ENCODE data around the gene MYO9A.

Gene MYO9A

DNA sequence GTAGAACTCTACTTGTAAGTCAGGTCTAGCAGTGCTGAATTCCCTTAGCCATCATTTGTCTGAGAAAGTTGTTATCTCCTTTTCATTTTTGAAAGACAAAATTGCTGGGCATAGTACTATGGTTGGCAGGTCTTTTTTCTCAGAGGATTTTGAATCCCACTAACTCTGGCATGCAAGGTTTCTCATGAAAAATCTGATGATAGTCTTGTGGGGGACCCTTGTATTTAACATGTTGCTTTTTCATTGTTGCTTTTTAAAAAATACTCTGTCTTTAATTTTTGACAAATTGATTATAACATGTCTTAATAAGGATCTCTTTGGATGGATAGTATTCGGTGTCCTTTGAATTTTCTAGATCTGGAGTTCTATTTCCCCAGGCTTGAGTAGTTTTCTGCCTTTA is 186.7 kb downstream of the MYO9A start:
- DNase-seq (ENCODE audit: low read depth) = no peak
- no peak overlapping the region for H3K4me3 ChIP-seq (ENCODE audit: low read depth, low read length)
- TF ChIP-seq MYC (IDR thresholded peaks at IDR 0.05; ENCODE audit: low read depth, low read length) = no peak
- TF ChIP-seq, protein P1, sequence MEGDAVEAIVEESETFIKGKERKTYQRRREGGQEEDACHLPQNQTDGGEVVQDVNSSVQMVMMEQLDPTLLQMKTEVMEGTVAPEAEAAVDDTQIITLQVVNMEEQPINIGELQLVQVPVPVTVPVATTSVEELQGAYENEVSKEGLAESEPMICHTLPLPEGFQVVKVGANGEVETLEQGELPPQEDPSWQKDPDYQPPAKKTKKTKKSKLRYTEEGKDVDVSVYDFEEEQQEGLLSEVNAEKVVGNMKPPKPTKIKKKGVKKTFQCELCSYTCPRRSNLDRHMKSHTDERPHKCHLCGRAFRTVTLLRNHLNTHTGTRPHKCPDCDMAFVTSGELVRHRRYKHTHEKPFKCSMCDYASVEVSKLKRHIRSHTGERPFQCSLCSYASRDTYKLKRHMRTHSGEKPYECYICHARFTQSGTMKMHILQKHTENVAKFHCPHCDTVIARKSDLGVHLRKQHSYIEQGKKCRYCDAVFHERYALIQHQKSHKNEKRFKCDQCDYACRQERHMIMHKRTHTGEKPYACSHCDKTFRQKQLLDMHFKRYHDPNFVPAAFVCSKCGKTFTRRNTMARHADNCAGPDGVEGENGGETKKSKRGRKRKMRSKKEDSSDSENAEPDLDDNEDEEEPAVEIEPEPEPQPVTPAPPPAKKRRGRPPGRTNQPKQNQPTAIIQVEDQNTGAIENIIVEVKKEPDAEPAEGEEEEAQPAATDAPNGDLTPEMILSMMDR (IDR thresholded peaks at IDR 0.05; ENCODE audit: low read depth, low read length) = no peak
- no peak for TF ChIP-seq POLR2A (IDR thresholded peaks at IDR 0.05; ENCODE audit: extremely low read depth, insufficient read length)
- TF ChIP-seq, protein P2, sequence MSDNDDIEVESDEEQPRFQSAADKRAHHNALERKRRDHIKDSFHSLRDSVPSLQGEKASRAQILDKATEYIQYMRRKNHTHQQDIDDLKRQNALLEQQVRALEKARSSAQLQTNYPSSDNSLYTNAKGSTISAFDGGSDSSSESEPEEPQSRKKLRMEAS (IDR thresholded peaks at IDR 0.05; ENCODE audit: low read depth, low read length) = no peak

DNA sequence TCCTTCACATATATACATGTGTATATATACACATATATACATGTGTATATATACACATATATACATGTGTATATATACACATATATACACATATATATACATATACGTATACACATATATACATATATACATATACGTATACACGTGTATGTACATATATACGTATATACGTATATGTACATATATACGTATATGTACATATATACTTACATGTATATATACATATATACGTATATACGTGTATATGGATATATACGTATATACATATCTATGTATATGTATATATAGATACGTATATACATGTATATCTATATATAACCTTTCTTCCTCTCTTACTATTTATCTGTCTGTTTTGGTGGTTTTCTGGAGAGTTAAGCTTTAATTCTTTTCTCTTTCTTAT is 192.8 kb downstream of the MYO9A start:
- DNase-seq (ENCODE audit: low read depth) = no peak
- no peak overlapping the region for H3K4me3 ChIP-seq (ENCODE audit: low read depth, low read length)
- TF ChIP-seq, protein P2 (IDR thresholded peaks at IDR 0.05; ENCODE audit: low read depth, low read length) = no peak
- TF ChIP-seq, protein P1 (IDR thresholded peaks at IDR 0.05; ENCODE audit: low read depth, low read length) = no peak

DNA sequence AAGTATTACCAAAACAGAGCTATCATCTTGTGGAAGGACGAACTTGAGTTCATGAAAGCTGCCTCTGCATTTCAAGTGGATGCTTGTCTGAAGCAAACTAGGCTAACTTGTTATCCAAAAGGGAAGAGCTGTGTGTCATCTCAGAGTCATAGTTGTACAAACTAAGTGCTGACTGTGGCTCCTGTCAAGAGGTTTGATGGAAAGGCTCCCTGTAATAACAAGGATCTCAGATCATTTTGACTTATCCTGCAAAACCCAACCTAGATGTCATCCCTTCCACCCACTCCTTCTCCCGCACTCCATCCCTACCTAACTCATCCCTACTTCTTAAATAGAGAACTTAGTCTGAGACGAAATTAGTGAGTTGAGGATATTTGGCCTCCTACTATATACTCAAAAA is 196.8 kb downstream of the MYO9A start:
- no peak for DNase-seq (ENCODE audit: low read depth)
- no peak overlapping the region for H3K4me3 ChIP-seq (ENCODE audit: low read depth, low read length)
- no peak for TF ChIP-seq MYC (IDR thresholded peaks at IDR 0.05; ENCODE audit: low read depth, low read length)
- TF ChIP-seq, protein P1 (IDR thresholded peaks at IDR 0.05; ENCODE audit: low read depth, low read length) = no peak
- TF ChIP-seq, protein P2 (IDR thresholded peaks at IDR 0.05; ENCODE audit: low read depth, low read length) = no peak
- no peak for TF ChIP-seq POLR2A (IDR thresholded peaks at IDR 0.05; ENCODE audit: extremely low read depth, insufficient read length)

DNA sequence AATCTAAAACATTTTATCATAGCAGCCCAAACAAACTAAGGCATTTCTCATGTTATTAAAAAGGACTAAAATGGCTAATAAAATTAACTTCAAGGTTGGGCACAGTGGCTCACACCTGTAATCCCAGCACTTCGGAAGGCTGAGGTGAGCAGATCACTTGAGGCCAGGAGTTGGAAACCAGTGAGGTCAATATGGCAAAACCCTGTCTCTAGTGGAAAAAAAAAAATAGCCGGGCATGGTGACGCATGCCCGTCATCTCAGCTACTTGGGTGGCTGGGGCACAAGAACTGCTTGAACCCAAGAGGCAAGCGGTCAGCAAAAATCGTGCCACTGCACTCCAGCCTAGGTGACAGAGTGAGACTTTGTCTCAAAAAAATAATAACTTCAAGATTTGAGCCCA is 197.4 kb downstream of the MYO9A start:
- H3K4me3 ChIP-seq (ENCODE audit: low read depth, low read length) = no peak overlapping the region
- DNase-seq (ENCODE audit: low read depth) = no peak

DNA sequence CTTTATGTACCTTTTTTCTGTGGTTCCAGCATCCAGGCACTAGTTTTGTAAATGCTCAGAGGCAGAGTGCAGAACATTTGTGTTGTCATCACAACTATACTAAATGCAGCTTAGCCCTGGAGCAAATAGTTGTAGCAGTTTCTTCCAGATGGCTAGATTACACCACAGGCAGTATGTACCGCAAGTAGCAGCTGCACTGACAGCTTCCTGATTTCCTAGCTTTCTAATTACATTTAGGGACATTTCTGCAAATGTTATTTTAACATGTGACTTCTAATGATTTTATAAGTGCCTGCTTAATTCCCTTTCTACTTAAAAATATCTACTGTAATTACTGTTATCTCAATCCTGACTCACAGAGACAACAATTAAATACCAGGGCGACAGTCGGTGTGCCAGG is 201.1 kb downstream of the MYO9A start:
- DNase-seq (ENCODE audit: low read depth) = no peak
- no peak overlapping the region for H3K4me3 ChIP-seq (ENCODE audit: low read depth, low read length)
- TF ChIP-seq MYC (IDR thresholded peaks at IDR 0.05; ENCODE audit: low read depth, low read length) (no peak), POLR2A (IDR thresholded peaks at IDR 0.05; ENCODE audit: extremely low read depth, insufficient read length) (no peak)
- TF ChIP-seq, protein P2 (IDR thresholded peaks at IDR 0.05; ENCODE audit: low read depth, low read length) = no peak
- TF ChIP-seq, protein P1 (IDR thresholded peaks at IDR 0.05; ENCODE audit: low read depth, low read length) = no peak

More for the DNA sequence above, 197.4 kb downstream of the MYO9A start:
- TF ChIP-seq, protein P1 (IDR thresholded peaks at IDR 0.05; ENCODE audit: low read depth, low read length) = no peak
- TF ChIP-seq, protein P2 (IDR thresholded peaks at IDR 0.05; ENCODE audit: low read depth, low read length) = no peak
- TF ChIP-seq MYC (IDR thresholded peaks at IDR 0.05; ENCODE audit: low read depth, low read length) (no peak), POLR2A (IDR thresholded peaks at IDR 0.05; ENCODE audit: extremely low read depth, insufficient read length) (no peak)

DNA sequence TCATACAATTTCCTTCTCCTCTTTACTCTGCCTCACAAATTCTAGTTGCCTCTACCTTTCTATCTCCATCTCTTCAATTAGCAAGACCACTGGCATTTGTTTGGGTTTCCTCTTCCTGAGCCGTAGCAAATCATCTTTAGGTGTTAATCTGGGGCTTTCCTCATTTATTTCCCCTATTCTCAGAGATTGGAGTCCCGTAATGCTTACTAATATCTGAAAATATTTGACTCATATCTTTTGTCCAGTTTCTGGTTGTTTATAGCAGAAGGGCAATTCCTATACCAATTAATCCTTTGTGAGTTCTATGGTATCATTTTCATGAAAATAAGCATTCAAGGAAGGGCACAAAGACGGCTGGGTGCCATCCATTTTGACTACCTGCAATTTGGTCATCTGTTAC is 203.9 kb downstream of the MYO9A start:
- H3K4me3 ChIP-seq (ENCODE audit: low read depth, low read length) = no peak overlapping the region
- DNase-seq (ENCODE audit: low read depth) = no peak
- TF ChIP-seq, protein P1 (IDR thresholded peaks at IDR 0.05; ENCODE audit: low read depth, low read length) = no peak
- TF ChIP-seq MYC (IDR thresholded peaks at IDR 0.05; ENCODE audit: low read depth, low read length) (no peak), POLR2A (IDR thresholded peaks at IDR 0.05; ENCODE audit: extremely low read depth, insufficient read length) (no peak)
- TF ChIP-seq, protein P2 (IDR thresholded peaks at IDR 0.05; ENCODE audit: low read depth, low read length) = no peak
